Measurements from ENCODE around the gene CNOT4. TPM values are rescaled to one million over a fixed set of nuclear protein-coding genes. Genes with fewer than 3 reads are reported as not detected.
A peak's percentile ranks its signal among the peaks of the same experiment; 100 is the strongest.

The CNOT4 gene
- total and polyA plus RNA-seq, 2 donors (not counting 1 experiment from before 2014, with no cell fraction given): 14.9 to 15.9 TPM

- H3K4me2 ChIP-seq (ENCODE audit: extremely low read depth, insufficient read depth, low read length): no peak overlapping the region
- no peaks in the 10 kb centered on the region for H3K9me3 ChIP-seq (ENCODE audit: control insufficient read depth, insufficient read depth, low read depth, low read length)
- H3K27me3 ChIP-seq (ENCODE audit: control insufficient read depth, insufficient read depth, low read length): no peaks in the 10 kb centered on the region
- no peak overlapping the region for H3K4me3 ChIP-seq (replicated peaks in 1 of 4; ENCODE audit: control extremely low read depth in 1 of 4, insufficient read depth in 1 of 4, low read depth in 3 of 4, low read length in 4 of 4)
- no peak overlapping the region for H3K27ac ChIP-seq (ENCODE audit: insufficient read depth, low read length)
- DNase-seq (ENCODE audit: low read depth in 2 of 2): no peak
- TF ChIP-seq CTCF (conservative IDR thresholded peaks at IDR 0.05 in 1 of 2, IDR thresholded peaks at IDR 0.05 in 1 of 2; ENCODE audit: low read depth in 1 of 2, low read length in 2 of 2) (no peak), EZH2 (IDR thresholded peaks at IDR 0.05; ENCODE audit: low read length, missing control alignments) (no peak)
- no peaks in the 10 kb centered on the region for H3K4me1 ChIP-seq (ENCODE audit: control insufficient read depth, extremely low read depth, insufficient read depth, low read length)
- no peak overlapping the region for H2AFZ ChIP-seq (ENCODE audit: low read length)
- H3K9ac ChIP-seq (ENCODE audit: insufficient read depth, low read length): no peak overlapping the region
- no peaks in the 10 kb centered on the region for H4K20me1 ChIP-seq (ENCODE audit: control insufficient read depth, extremely low read depth, insufficient read depth, low read length)
- no peaks in the 10 kb centered on the region for H3K36me3 ChIP-seq (ENCODE audit: control insufficient read depth, insufficient read depth, low read length)
- H3K79me2 ChIP-seq (ENCODE audit: control insufficient read depth, insufficient read depth, low read length): no peaks in the 10 kb centered on the region
Measured at GRCh38 chr7:135380351-135380750, 129.6 kb downstream of the CNOT4 start.

- Histone ChIP-seq H3K4me2 (ENCODE audit: extremely low read depth, insufficient read depth, low read length) (no peak overlapping the region), H3K79me2 (ENCODE audit: control insufficient read depth, insufficient read depth, low read length) (no peaks in the 10 kb centered on the region), H4K20me1 (ENCODE audit: control insufficient read depth, extremely low read depth, insufficient read depth, low read length) (no peaks in the 10 kb centered on the region), H3K36me3 (ENCODE audit: control insufficient read depth, insufficient read depth, low read length) (no peaks in the 10 kb centered on the region), H3K4me3 (replicated peaks in 1 of 4; ENCODE audit: control extremely low read depth in 1 of 4, insufficient read depth in 1 of 4, low read depth in 3 of 4, low read length in 4 of 4) (no peak overlapping the region), H3K27ac (ENCODE audit: insufficient read depth, low read length) (no peak overlapping the region), H3K9ac (ENCODE audit: insufficient read depth, low read length) (no peak overlapping the region), H3K27me3 (ENCODE audit: control insufficient read depth, insufficient read depth, low read length) (no peaks in the 10 kb centered on the region), H3K9me3 (ENCODE audit: control insufficient read depth, insufficient read depth, low read depth, low read length) (no peaks in the 10 kb centered on the region), H3K4me1 (ENCODE audit: control insufficient read depth, extremely low read depth, insufficient read depth, low read length) (no peaks in the 10 kb centered on the region), H2AFZ (ENCODE audit: low read length) (no peak overlapping the region)
- no peak for DNase-seq (ENCODE audit: low read depth in 2 of 2)
- TF ChIP-seq EZH2 (IDR thresholded peaks at IDR 0.05; ENCODE audit: low read length, missing control alignments): no peak
- TF ChIP-seq CTCF (conservative IDR thresholded peaks at IDR 0.05 in 1 of 2, IDR thresholded peaks at IDR 0.05 in 1 of 2; ENCODE audit: low read depth in 1 of 2, low read length in 2 of 2): no peak
Measured at GRCh38 chr7:135377171-135377570, 132.7 kb downstream of the CNOT4 start.

GRCh38 chr7:135375908-135376699 lies 133.8 kb downstream of the CNOT4 start:
- TF ChIP-seq CTCF (conservative IDR thresholded peaks at IDR 0.05 in 1 of 2, IDR thresholded peaks at IDR 0.05 in 1 of 2; ENCODE audit: low read depth in 1 of 2, low read length in 2 of 2) (no peak), EZH2 (IDR thresholded peaks at IDR 0.05; ENCODE audit: low read length, missing control alignments) (no peak)
- H2AFZ ChIP-seq (ENCODE audit: low read length): no peak overlapping the region

More at GRCh38 chr7:135375908-135376699, 133.8 kb downstream of the CNOT4 start:
- Histone ChIP-seq H3K79me2 (ENCODE audit: control insufficient read depth, insufficient read depth, low read length) (no peaks in the 10 kb centered on the region), H3K4me3 (replicated peaks in 1 of 4; ENCODE audit: control extremely low read depth in 1 of 4, insufficient read depth in 1 of 4, low read depth in 3 of 4, low read length in 4 of 4) (no peak overlapping the region), H3K27me3 (ENCODE audit: control insufficient read depth, insufficient read depth, low read length) (no peaks in the 10 kb centered on the region), H3K9ac (ENCODE audit: insufficient read depth, low read length) (no peak overlapping the region), H3K4me2 (ENCODE audit: extremely low read depth, insufficient read depth, low read length) (no peak overlapping the region), H3K4me1 (ENCODE audit: control insufficient read depth, extremely low read depth, insufficient read depth, low read length) (no peaks in the 10 kb centered on the region), H3K27ac (ENCODE audit: insufficient read depth, low read length) (no peak overlapping the region), H4K20me1 (ENCODE audit: control insufficient read depth, extremely low read depth, insufficient read depth, low read length) (no peaks in the 10 kb centered on the region), H3K36me3 (ENCODE audit: control insufficient read depth, insufficient read depth, low read length) (no peaks in the 10 kb centered on the region), H3K9me3 (ENCODE audit: control insufficient read depth, insufficient read depth, low read depth, low read length) (no peaks in the 10 kb centered on the region)
- DNase-seq (ENCODE audit: low read depth in 2 of 2): peak in 1 of 2 donors; percentile 43

Measured in fibroblast of lung (primary cell).